GM21723 (cell line): ENCODE results near the gene CENPW.

Source experiments
- ATAC-seq: cut with Tn5 transposase; IDR thresholded peaks from one replicate; pipeline ENCODE4 v1.9.1; 2021; ENCODE audit warnings: mild to moderate bottlenecking, moderate library complexity; ENCODE audit not compliant: unreplicated experiment

CENPW gene

GRCh38 chr6:126372626-126373025, 32.7 kb downstream of the CENPW start:
- no peak for ATAC-seq

GRCh38 chr6:126373344-126373743, 33.4 kb downstream of the CENPW start:
- ATAC-seq = no peak

- ATAC-seq = no peak
Observed at GRCh38 chr6:126374372-126374771, 34.5 kb downstream of the CENPW start.

GRCh38 chr6:126376682-126377081, 36.8 kb downstream of the CENPW start:
- ATAC-seq = no peak

GRCh38 chr6:126377594-126378153, 37.8 kb downstream of the CENPW start:
- ATAC-seq = no peak

- no peak for ATAC-seq
Observed at GRCh38 chr6:126380072-126380583, 40.2 kb downstream of the CENPW start.

GRCh38 chr6:126381498-126381897, 41.6 kb downstream of the CENPW start:
- no peak for ATAC-seq

GRCh38 chr6:126383203-126383602, 43.3 kb downstream of the CENPW start:
- no peak for ATAC-seq

GRCh38 chr6:126385536-126385935, 45.6 kb downstream of the CENPW start:
- no peak for ATAC-seq

- no peak for ATAC-seq
Observed at GRCh38 chr6:126388104-126388598, 48.2 kb downstream of the CENPW start.

GRCh38 chr6:126396131-126396530, 56.2 kb downstream of the CENPW start:
- ATAC-seq = no peak
